Endodermal cell (in vitro differentiated cells): ENCODE results near the gene CHST1. TPM values are rescaled to one million over a fixed set of nuclear protein-coding genes. Genes with fewer than 3 reads are reported as not detected.

Source experiments
- DNase-seq: peaks from one replicate; pipeline ENCODE4 v3.0.0-alpha.2; 2017
- H3K27ac ChIP-seq: 2 replicates; pipeline ENCODE4 v1.5.1; 2013; ENCODE audit warnings: mild to moderate bottlenecking, low read depth, low read length, moderate library complexity
- H3K27me3 ChIP-seq: 2 replicates; pipeline ENCODE4 v1.6.1; 2013; ENCODE audit warnings: mild to moderate bottlenecking, low read length, moderate library complexity; ENCODE audit not compliant: insufficient read depth, control insufficient read depth, poor library complexity, severe bottlenecking
- H3K36me3 ChIP-seq: 2 replicates; pipeline ENCODE4 v1.7.0; 2013; ENCODE audit warnings: mild to moderate bottlenecking, low read length, moderate library complexity; ENCODE audit not compliant: control insufficient read depth, insufficient read depth
- H3K4me1 ChIP-seq: one replicate; pipeline ENCODE4 v1.7.0; 2013; ENCODE audit warnings: low read length; ENCODE audit not compliant: control insufficient read depth, insufficient read depth
- H3K4me3 ChIP-seq: 2 replicates; pipeline ENCODE4 v1.5.1; 2013; ENCODE audit warnings: mild to moderate bottlenecking, low read length, moderate library complexity
- H3K9ac ChIP-seq: 2 replicates; pipeline ENCODE4 v1.6.1; 2013; ENCODE audit warnings: mild to moderate bottlenecking, low read length, moderate library complexity; ENCODE audit not compliant: poor library complexity, severe bottlenecking; ENCODE audit errors: extremely low read depth
- H3K9me3 ChIP-seq: 2 replicates; pipeline ENCODE4 v1.6.1; 2013; ENCODE audit warnings: mild to moderate bottlenecking, low read length, moderate library complexity; ENCODE audit not compliant: control insufficient read depth
- H3K27ac Mint-ChIP-seq: 2 replicates; pipeline ENCODE4 v1.8.0; 2020; ENCODE audit warnings: mixed read lengths
- H3K27me3 Mint-ChIP-seq: 2 replicates; pipeline ENCODE4 v1.8.0; 2021; ENCODE audit warnings: mild to moderate bottlenecking, mixed read lengths; ENCODE audit not compliant: insufficient read depth
- H3K36me3 Mint-ChIP-seq: 2 replicates; pipeline ENCODE4 v1.8.0; 2020; ENCODE audit warnings: low read depth, mixed read lengths
- H3K4me1 Mint-ChIP-seq: 2 replicates; pipeline ENCODE4 v1.8.0; 2020; ENCODE audit warnings: mixed read lengths
- H3K4me3 Mint-ChIP-seq: 2 replicates; pipeline ENCODE4 v1.8.0; 2020; ENCODE audit warnings: mild to moderate bottlenecking, moderate library complexity, mixed read lengths
- H3K9me3 Mint-ChIP-seq: 2 replicates; pipeline ENCODE4 v1.8.0; 2020; ENCODE audit warnings: mild to moderate bottlenecking, mixed read lengths
- CTCF ChIP-seq: fragments of 200-600 bp; sonication (generic); conservative IDR thresholded peaks from 2 replicates; pipeline ENCODE4 v1.5.0; 2021; ENCODE audit warnings: antibody characterized with exemption, mild to moderate bottlenecking
- WGBS, 2 experiments: methylation state at CpG; one replicate each; pipeline versions ENCODE4 v1.1.5 to v1.1.7; 2013; ENCODE audit warnings: missing lambda C conversion rate in 2 of 2, mixed read lengths in 1 of 2; ENCODE audit not compliant: insufficient coverage in 1 of 2, insufficient read length in 1 of 2; 5-methylcytosine and 5-hydroxymethylcytosine counted together
- total RNA-seq, 2 donors: library from RNA; stranded (reverse); fragmentation: NEBNext Ultra II Directional in 1 of 2; extraction: Animal tissue kit (Norgen Biotek cat#: 25700) in 1 of 2; gene quantifications; 2 replicates in 1 of 2; 3 replicates in 1 of 2; pipeline ENCODE4 v1.2.1, GENCODE V29; 2021

The CHST1 gene
- total RNA-seq, 2 donors from 2014 or later, result 0.95 to 1.6 TPM

- Histone ChIP-seq H3K9ac (no peak overlapping the region), H3K4me3 (no peak overlapping the region), H3K36me3 (no peaks in the 10 kb centered on the region), H3K4me1 (no peaks in the 10 kb centered on the region), H3K27me3 (peaks cover 53% of the 10 kb centered on the region), H3K27ac (no peak overlapping the region), H3K9me3 (no peaks in the 10 kb centered on the region)
- no peaks in the 10 kb centered on the region for H3K36me3 Mint-ChIP-seq
- H3K4me1 Mint-ChIP-seq, result no peaks in the 10 kb centered on the region
- no peak for TF ChIP-seq CTCF
- 81% methylated on average over 8 to 12 of the region's 12 CpGs for WGBS, 2 experiments
- peaks cover 59% of the 10 kb centered on the region for H3K27me3 Mint-ChIP-seq
- no peak overlapping the region for H3K4me3 Mint-ChIP-seq
- no peaks in the 10 kb centered on the region for H3K9me3 Mint-ChIP-seq
- H3K27ac Mint-ChIP-seq, result no peak overlapping the region
- peak; percentile 26 for DNase-seq
These were observed 1.5 kb upstream of the CHST1 start for GRCh38 chr11:45666648-45667642.

GRCh38 chr11:45665933-45666647, 668 bp upstream of the CHST1 start:
- no peaks in the 10 kb centered on the region for H3K36me3 Mint-ChIP-seq
- H3K4me1 Mint-ChIP-seq, result peaks cover 6% of the 10 kb centered on the region
- no peak for DNase-seq
- H3K27ac Mint-ChIP-seq, result no peak overlapping the region
- no peak for TF ChIP-seq CTCF
- H3K27me3 ChIP-seq, result peaks cover 53% of the 10 kb centered on the region
- H3K36me3 ChIP-seq, result no peaks in the 10 kb centered on the region
- H3K27me3 Mint-ChIP-seq, result peaks cover 59% of the 10 kb centered on the region
- 31 to 54% methylated on average over 5 to 10 of the region's 10 CpGs for WGBS, 2 experiments
- H3K9me3 ChIP-seq, result no peaks in the 10 kb centered on the region
- no peak overlapping the region for H3K9ac ChIP-seq
- peaks cover under 1% of the 10 kb centered on the region for H3K4me1 ChIP-seq
- H3K27ac ChIP-seq, result no peak overlapping the region
- no peak overlapping the region for H3K4me3 ChIP-seq
- no peaks in the 10 kb centered on the region for H3K9me3 Mint-ChIP-seq
- H3K4me3 Mint-ChIP-seq, result peak overlapping the region; percentile 54

GRCh38 chr11:45664376-45665205, 831 bp downstream of the CHST1 start:
- Mint-ChIP-seq H3K36me3 (no peaks in the 10 kb centered on the region), H3K9me3 (no peaks in the 10 kb centered on the region), H3K4me3 (peak overlapping the region; percentile 40), H3K4me1 (peaks cover 15% of the 10 kb centered on the region), H3K27ac (no peak overlapping the region), H3K27me3 (peaks cover 57% of the 10 kb centered on the region)
- DNase-seq, result peak; percentile 73
- Histone ChIP-seq H3K4me3 (peak overlapping the region; percentile 73), H3K36me3 (no peaks in the 10 kb centered on the region), H3K4me1 (peaks cover 5% of the 10 kb centered on the region), H3K9me3 (no peaks in the 10 kb centered on the region), H3K27me3 (peaks cover 53% of the 10 kb centered on the region), H3K9ac (no peak overlapping the region), H3K27ac (no peak overlapping the region)
- TF ChIP-seq CTCF, result no peak
- 1 to 2% methylated on average over 36 to 76 of the region's 76 CpGs for WGBS, 2 experiments
